Measurements from ENCODE around the gene C2CD4B. TPM values are rescaled to one million over a fixed set of nuclear protein-coding genes. Genes with fewer than 3 reads are reported as not detected.

Gene C2CD4B
- total RNA-seq, 2 experiments from 2014 or later: 0.38 to 0.43 TPM

DNA sequence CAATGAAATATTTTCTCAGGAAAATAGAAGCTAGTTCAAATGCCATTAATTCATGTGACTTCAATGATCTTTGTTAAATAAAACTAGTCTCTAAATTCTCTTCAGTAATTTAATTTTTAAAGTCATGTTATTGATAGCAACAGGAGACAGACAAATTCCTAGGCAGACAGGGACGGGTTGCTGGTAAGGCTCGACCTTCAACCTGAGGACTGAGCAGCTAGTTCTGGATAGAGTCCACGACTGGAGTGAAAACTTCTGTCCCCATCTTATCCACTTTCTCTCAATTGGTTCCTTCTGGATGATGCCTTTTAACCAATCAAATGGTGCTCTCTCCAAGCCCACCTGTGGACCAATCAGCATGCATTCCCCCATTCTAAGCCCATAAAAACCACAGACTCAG is 43.8 kb upstream of the C2CD4B start:
- ChIA-PET CTCF (no interaction called here), POLR2A (no interaction called here)
- Mint-ChIP-seq H3K36me3 (ENCODE audit: low read depth) (no peaks in the 10 kb centered on the region), H3K27me3 (peaks cover 21% of the 10 kb centered on the region), H3K4me1 (ENCODE audit: low read depth) (peaks cover 6% of the 10 kb centered on the region), H3K27ac (no peak overlapping the region), H3K9me3 (peaks cover 3% of the 10 kb centered on the region), H3K4me3 (no peak overlapping the region)
- DNase-seq (no peak), ATAC-seq (no peak)
- intact Hi-C loops (cut with micrococcal nuclease): no loop called here
- TF ChIP-seq, protein P1, sequence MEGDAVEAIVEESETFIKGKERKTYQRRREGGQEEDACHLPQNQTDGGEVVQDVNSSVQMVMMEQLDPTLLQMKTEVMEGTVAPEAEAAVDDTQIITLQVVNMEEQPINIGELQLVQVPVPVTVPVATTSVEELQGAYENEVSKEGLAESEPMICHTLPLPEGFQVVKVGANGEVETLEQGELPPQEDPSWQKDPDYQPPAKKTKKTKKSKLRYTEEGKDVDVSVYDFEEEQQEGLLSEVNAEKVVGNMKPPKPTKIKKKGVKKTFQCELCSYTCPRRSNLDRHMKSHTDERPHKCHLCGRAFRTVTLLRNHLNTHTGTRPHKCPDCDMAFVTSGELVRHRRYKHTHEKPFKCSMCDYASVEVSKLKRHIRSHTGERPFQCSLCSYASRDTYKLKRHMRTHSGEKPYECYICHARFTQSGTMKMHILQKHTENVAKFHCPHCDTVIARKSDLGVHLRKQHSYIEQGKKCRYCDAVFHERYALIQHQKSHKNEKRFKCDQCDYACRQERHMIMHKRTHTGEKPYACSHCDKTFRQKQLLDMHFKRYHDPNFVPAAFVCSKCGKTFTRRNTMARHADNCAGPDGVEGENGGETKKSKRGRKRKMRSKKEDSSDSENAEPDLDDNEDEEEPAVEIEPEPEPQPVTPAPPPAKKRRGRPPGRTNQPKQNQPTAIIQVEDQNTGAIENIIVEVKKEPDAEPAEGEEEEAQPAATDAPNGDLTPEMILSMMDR (IDR thresholded peaks at IDR 0.05): no peak

DNA sequence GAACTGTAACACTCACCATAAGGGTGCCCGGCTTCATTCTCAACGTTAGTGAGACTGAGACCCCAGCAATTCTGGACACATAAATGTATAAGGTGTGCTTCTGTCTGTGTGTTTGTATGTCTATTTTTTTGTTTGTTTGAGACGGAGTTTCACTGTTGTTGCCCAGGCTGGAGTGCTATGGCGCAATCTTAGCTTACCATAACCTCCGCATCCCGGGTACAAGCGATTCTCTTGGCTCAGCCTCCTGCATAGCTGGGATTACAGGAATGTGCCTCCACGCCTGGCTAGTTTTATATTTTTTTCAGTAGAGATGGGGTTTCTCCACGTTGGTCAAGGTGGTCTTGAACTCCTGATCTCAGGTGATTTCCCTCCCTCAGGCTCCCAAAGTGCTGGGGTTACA is 43.3 kb upstream of the C2CD4B start:
- Mint-ChIP-seq H3K27me3 (peaks cover 23% of the 10 kb centered on the region), H3K4me3 (no peak overlapping the region), H3K4me1 (ENCODE audit: low read depth) (peaks cover 6% of the 10 kb centered on the region), H3K27ac (no peak overlapping the region), H3K36me3 (ENCODE audit: low read depth) (no peaks in the 10 kb centered on the region), H3K9me3 (peaks cover 3% of the 10 kb centered on the region)
- ATAC-seq: no peak
- no peak for DNase-seq
- POLR2A ChIA-PET: no interaction called here
- intact Hi-C loops (cut with micrococcal nuclease): no loop called here
- TF ChIP-seq, protein P1 (IDR thresholded peaks at IDR 0.05): no peak
- CTCF ChIA-PET: no interaction called here

GRCh38 chr15:62190675-62191074 is 25.6 kb upstream of the C2CD4B start:
- CTCF ChIA-PET: no interaction called here
- POLR2A ChIA-PET: no interaction called here
- ATAC-seq (no peak), DNase-seq (no peak)
- Mint-ChIP-seq H3K36me3 (ENCODE audit: low read depth) (no peaks in the 10 kb centered on the region), H3K27me3 (peaks cover 26% of the 10 kb centered on the region), H3K9me3 (no peaks in the 10 kb centered on the region), H3K27ac (no peak overlapping the region), H3K4me1 (ENCODE audit: low read depth) (peaks cover 4% of the 10 kb centered on the region), H3K4me3 (no peak overlapping the region)
- intact Hi-C loops (cut with micrococcal nuclease): no loop called here
- TF ChIP-seq, protein P1 (IDR thresholded peaks at IDR 0.05): no peak

GRCh38 chr15:62190274-62190673 is 25.2 kb upstream of the C2CD4B start:
- CTCF ChIA-PET: no interaction called here
- ATAC-seq (no peak), DNase-seq (no peak)
- Mint-ChIP-seq H3K9me3 (no peaks in the 10 kb centered on the region), H3K4me1 (ENCODE audit: low read depth) (peaks cover 4% of the 10 kb centered on the region), H3K4me3 (no peak overlapping the region), H3K27me3 (peaks cover 26% of the 10 kb centered on the region), H3K27ac (no peak overlapping the region), H3K36me3 (ENCODE audit: low read depth) (no peaks in the 10 kb centered on the region)
- POLR2A ChIA-PET: no interaction called here
- intact Hi-C loops (cut with micrococcal nuclease): no loop called here
- TF ChIP-seq, protein P1 (IDR thresholded peaks at IDR 0.05): no peak

GRCh38 chr15:62188744-62189143 is 23.7 kb upstream of the C2CD4B start:
- ChIA-PET CTCF (interaction anchor here (0.9 kb wide), 1 partner anchor 12 kb away, joined by 3 read pairs; no protein-coding TSS in a partner anchor), POLR2A (interaction anchor here (0.5 kb wide), 1 partner anchor 42 kb away, joined by 3 read pairs; no protein-coding TSS in a partner anchor)
- TF ChIP-seq, protein P1 (IDR thresholded peaks at IDR 0.05): no peak
- intact Hi-C loops (cut with micrococcal nuclease): no loop called here
- no peaks in the 10 kb centered on the region for H3K36me3 Mint-ChIP-seq (ENCODE audit: low read depth)
- ATAC-seq (no peak), DNase-seq (no peak)
- no peaks in the 10 kb centered on the region for H3K9me3 Mint-ChIP-seq
- peaks cover 22% of the 10 kb centered on the region for H3K27me3 Mint-ChIP-seq
- H3K4me1 Mint-ChIP-seq (ENCODE audit: low read depth): peaks cover 4% of the 10 kb centered on the region
- no peak overlapping the region for H3K4me3 Mint-ChIP-seq
- no peak overlapping the region for H3K27ac Mint-ChIP-seq
